HEK293T (cell line): ENCODE data around the gene PITRM1.

ENCODE experiments used
- BHLHE40 ChIP-seq: fragments of 450-650 bp; IDR thresholded peaks from 2 replicates; pipeline ENCODE4 v1.6.1; 2016; ENCODE audit warnings: mild to moderate bottlenecking, moderate library complexity, borderline replicate concordance
- ELF4 ChIP-seq: fragments of 450-650 bp; IDR thresholded peaks from 2 replicates; pipeline ENCODE4 v1.6.1; 2017; ENCODE audit warnings: antibody characterized with exemption
- FOXA1 ChIP-seq: fragments of 450-650 bp; IDR thresholded peaks from 2 replicates; pipeline ENCODE4 v1.6.1; 2016; ENCODE audit warnings: mild to moderate bottlenecking
- FOXK2 ChIP-seq: fragments of 450-650 bp; IDR thresholded peaks from 2 replicates; pipeline ENCODE4 v1.6.1; 2016; ENCODE audit warnings: mild to moderate bottlenecking
- FOXM1 ChIP-seq: fragments of 450-650 bp; IDR thresholded peaks from 2 replicates; pipeline ENCODE4 v1.6.1; 2017; ENCODE audit warnings: mild to moderate bottlenecking, borderline replicate concordance
- HDGF ChIP-seq: fragments of 450-650 bp; IDR thresholded peaks from 2 replicates; pipeline ENCODE4 v1.6.1; 2017; ENCODE audit warnings: antibody characterized with exemption, borderline replicate concordance
- L3MBTL2 ChIP-seq: fragments of 450-650 bp; conservative IDR thresholded peaks from 2 replicates; pipeline ENCODE4 v1.6.1; 2016; ENCODE audit warnings: mild to moderate bottlenecking
- NFRKB ChIP-seq: fragments of 450-650 bp; IDR thresholded peaks from 2 replicates; pipeline ENCODE4 v1.6.1; 2016; ENCODE audit warnings: mild to moderate bottlenecking, moderate library complexity
- SP1 ChIP-seq: fragments of 450-650 bp; IDR thresholded peaks from 2 replicates; pipeline ENCODE4 v1.6.1; 2017
- SUZ12 ChIP-seq: fragments of 450-650 bp; IDR thresholded peaks from 2 replicates; pipeline ENCODE4 v1.6.1; 2016; ENCODE audit warnings: mild to moderate bottlenecking
- TARDBP ChIP-seq: fragments of 450-650 bp; IDR thresholded peaks from 2 replicates; pipeline ENCODE4 v1.6.1; 2016
- ZNF384 ChIP-seq: fragments of 450-650 bp; IDR thresholded peaks from 2 replicates; pipeline ENCODE4 v1.6.1; 2016

GRCh38 chr10:3180355-3181025, 7.9 kb upstream of the PITRM1 start:
- TF ChIP-seq ELF4 (no peak), FOXK2 (no peak), BHLHE40 (no peak), SUZ12 (no peak), TARDBP (no peak), FOXA1 (no peak), ZNF384 (no peak), L3MBTL2 (peak; percentile 43; the same call in 1 of the 2 replicates), SP1 (no peak), FOXM1 (no peak), NFRKB (no peak), HDGF (no peak)
